K562 (cell line): Measurements from ENCODE around the gene EGR1. TPM values are rescaled to one million over a fixed set of nuclear protein-coding genes. Genes with fewer than 3 reads are reported as not detected.

Source experiments
- CEBPB ChIP-seq: fragments of 450-650 bp; IDR thresholded peaks from 2 replicates; pipeline ENCODE4 v1.6.1; 2016; ENCODE audit warnings: missing genetic modification characterization, missing compliant biosample characterization
- GABPB2 ChIP-seq: fragments of 250-450 bp; sonication (Bioruptor Pico); conservative IDR thresholded peaks from 2 replicates; pipeline ENCODE4 v1.5.1; 2021; ENCODE audit warnings: mild to moderate bottlenecking
- KAT8 ChIP-seq: fragments of 450-650 bp; IDR thresholded peaks from 2 replicates; pipeline ENCODE4 v1.6.1; 2016; ENCODE audit warnings: low read depth, mild to moderate bottlenecking
- MGA ChIP-seq: fragments of 450-650 bp; IDR thresholded peaks from 2 replicates; pipeline ENCODE4 v1.6.1; 2016; ENCODE audit warnings: mild to moderate bottlenecking, moderate library complexity
- ZNF639 ChIP-seq, 2 experiments: fragments of 200-800 bp in 1 of 2; sonication (Bioruptor generic) in 1 of 2; sonication (generic) in 1 of 2; formaldehyde crosslinking in 1 of 2; IDR thresholded peaks in 1 of 2; conservative IDR thresholded peaks in 1 of 2; 2 replicates each; pipeline versions ENCODE4 v1.5.0 to v1.6.1; 2016 to 2020; ENCODE audit warnings: missing compliant biosample characterization in 1 of 2, missing genetic modification characterization in 1 of 2, missing genetic modification reagents in 1 of 2
- polyA plus RNA-seq, 8 experiments: library from polyadenylated mRNA; depleted of rRNA in 4 of 8; stranded (reverse) in 5 of 8; unstranded in 3 of 8; fragments of >200 nt; fragmentation: Nextera tagmentation in 2 of 8; fragmentation: Illumina TruSeq in 1 of 8; extraction: Ambion mirVana in 2 of 8; extraction: Trizol in 1 of 8; gene quantifications; 2 replicates each; pipeline versions ENCODE4 v1.2.1 to v1.2.3, GENCODE V29; 2011 to 2014; ENCODE audit warnings: inconsistent platforms in 1 of 8, missing spikeins in 1 of 8
- total RNA-seq, 7 experiments: library from RNA; depleted of rRNA in 6 of 7; stranded (reverse); fragments of >200 nt in 6 of 7; fragmentation: Illumina TruSeq in 2 of 7; extraction: Trizol in 2 of 7; gene quantifications; 2 replicates each; pipeline versions ENCODE4 v1.2.1 to v1.2.3, GENCODE V29; 2011 to 2021; ENCODE audit warnings: low replicate concordance in 1 of 7
- TF ChIP-seq, protein P1 (sequence below): sonication (generic); formaldehyde crosslinking; IDR thresholded peaks from 2 replicates; pipeline ENCODE4 v1.8.0; 2022; ENCODE audit warnings: mild to moderate bottlenecking, missing genetic modification reagents, borderline replicate concordance
- TF ChIP-seq, protein P2 (sequence below): sonication (generic); formaldehyde crosslinking; IDR thresholded peaks from 2 replicates; pipeline ENCODE4 v1.8.1; 2023; ENCODE audit warnings: mild to moderate bottlenecking, missing genetic modification reagents

Gene EGR1
- total and polyA plus RNA-seq, 9 of the 15 experiments (the other 6 are each of a cell fraction or from before 2014, with no cell fraction given), result 1.3 to 132 (median 21.5) TPM

GRCh38 chr5:138459311-138459933, 5.9 kb upstream of the EGR1 start (continued):
- TF ChIP-seq ZNF639 (CRISPR knock-in tag; conservative IDR thresholded peaks at IDR 0.05 in 1 of 2, IDR thresholded peaks at IDR 0.05 in 1 of 2) (peak in 1 of 2 experiments; percentile 21; a peak in 1 of 4 replicates), KAT8 (no peak), CEBPB (no peak), GABPB2 (CRISPR knock-in tag) (no peak), MGA (peak; percentile 64; the same call in 1 of the 2 replicates)
- TF ChIP-seq, protein P1, sequence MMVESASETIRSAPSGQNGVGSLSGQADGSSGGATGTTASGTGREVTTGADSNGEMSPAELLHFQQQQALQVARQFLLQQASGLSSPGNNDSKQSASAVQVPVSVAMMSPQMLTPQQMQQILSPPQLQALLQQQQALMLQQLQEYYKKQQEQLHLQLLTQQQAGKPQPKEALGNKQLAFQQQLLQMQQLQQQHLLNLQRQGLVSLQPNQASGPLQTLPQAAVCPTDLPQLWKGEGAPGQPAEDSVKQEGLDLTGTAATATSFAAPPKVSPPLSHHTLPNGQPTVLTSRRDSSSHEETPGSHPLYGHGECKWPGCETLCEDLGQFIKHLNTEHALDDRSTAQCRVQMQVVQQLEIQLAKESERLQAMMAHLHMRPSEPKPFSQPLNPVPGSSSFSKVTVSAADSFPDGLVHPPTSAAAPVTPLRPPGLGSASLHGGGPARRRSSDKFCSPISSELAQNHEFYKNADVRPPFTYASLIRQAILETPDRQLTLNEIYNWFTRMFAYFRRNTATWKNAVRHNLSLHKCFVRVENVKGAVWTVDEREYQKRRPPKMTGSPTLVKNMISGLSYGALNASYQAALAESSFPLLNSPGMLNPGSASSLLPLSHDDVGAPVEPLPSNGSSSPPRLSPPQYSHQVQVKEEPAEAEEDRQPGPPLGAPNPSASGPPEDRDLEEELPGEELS (CRISPR knock-in tag), result no peak
- TF ChIP-seq, protein P2, sequence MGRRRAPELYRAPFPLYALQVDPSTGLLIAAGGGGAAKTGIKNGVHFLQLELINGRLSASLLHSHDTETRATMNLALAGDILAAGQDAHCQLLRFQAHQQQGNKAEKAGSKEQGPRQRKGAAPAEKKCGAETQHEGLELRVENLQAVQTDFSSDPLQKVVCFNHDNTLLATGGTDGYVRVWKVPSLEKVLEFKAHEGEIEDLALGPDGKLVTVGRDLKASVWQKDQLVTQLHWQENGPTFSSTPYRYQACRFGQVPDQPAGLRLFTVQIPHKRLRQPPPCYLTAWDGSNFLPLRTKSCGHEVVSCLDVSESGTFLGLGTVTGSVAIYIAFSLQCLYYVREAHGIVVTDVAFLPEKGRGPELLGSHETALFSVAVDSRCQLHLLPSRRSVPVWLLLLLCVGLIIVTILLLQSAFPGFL (CRISPR knock-in tag), result no peak
